GM21619 (cell line): Measurements from ENCODE around the gene CSTF2T.

Experiments
- ATAC-seq: cut with Tn5 transposase; IDR thresholded peaks from one replicate; pipeline ENCODE4 v1.9.1; 2021; ENCODE audit not compliant: unreplicated experiment

Gene CSTF2T

DNA sequence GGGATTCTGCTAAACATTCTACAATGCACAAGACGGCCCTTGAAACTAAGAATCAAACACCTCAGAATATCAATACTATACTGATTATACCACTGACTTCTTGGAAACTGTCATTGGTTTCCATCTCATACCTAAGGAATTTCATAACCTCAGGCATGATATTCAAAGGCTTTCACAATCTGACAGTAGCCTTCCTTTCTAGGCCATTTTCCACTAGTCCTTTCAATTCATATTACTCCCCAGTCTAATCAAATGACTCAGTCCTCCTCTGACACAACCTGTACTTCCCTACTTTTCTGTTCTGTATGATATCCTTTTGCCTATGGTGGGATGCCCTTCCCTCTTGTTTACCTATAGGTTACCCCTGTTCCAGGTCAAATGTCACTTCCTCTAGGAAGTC is 48.3 kb downstream of the CSTF2T start:
- ATAC-seq, result no peak

DNA sequence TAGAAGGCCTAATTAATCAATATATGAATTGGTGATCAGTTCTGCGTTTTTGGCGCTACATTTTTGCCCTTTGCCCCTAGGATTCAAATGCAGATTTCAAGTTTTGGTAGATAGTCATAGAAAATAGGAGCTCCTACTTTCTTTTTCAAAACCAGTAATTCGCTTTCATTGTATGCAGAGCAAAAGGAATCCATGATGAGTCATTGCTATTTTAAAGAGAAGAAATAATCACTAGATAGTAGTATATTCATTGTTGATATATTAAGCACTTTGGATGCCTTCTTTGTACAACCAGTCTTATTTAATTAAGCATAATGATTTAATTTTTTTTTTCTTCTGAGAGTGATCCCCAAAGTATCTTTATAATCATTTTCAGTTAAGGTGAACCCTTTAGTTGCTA is 50.3 kb downstream of the CSTF2T start:
- no peak for ATAC-seq
